ENCODE data around the gene SP100. TPM values are rescaled to one million over a fixed set of nuclear protein-coding genes. Genes with fewer than 3 reads are reported as not detected.

SP100 gene
- total and polyA plus RNA-seq, 2 experiments from 2014 or later: 75.8 to 108 TPM

- TF ChIP-seq EZH2 (IDR thresholded peaks at IDR 0.05; ENCODE audit: insufficient read depth, poor library complexity, severe bottlenecking) (no peak), EZH2phosphoT487 (IDR thresholded peaks at IDR 0.05; ENCODE audit: insufficient read depth, low read depth) (no peak)
- H3K4me2 ChIP-seq (ENCODE audit: unreplicated experiment): peak overlapping the region; percentile 35
- peaks cover 18% of the 10 kb centered on the region; the same call in 1 of the 2 replicates for H3K36me3 ChIP-seq (ENCODE audit: low read depth)
- H3K4me3 ChIP-seq: peak overlapping the region; percentile 18; the same call in 1 of the 2 replicates
- H3K9me3 ChIP-seq (ENCODE audit: low read depth): no peaks in the 10 kb centered on the region
- peaks cover 97% of the 10 kb centered on the region for H3K79me2 ChIP-seq (ENCODE audit: insufficient read depth)
- H3K9me2 ChIP-seq (ENCODE audit: insufficient read depth): no peaks in the 10 kb centered on the region; the same call in 1 of the 2 replicates
- no peaks in the 10 kb centered on the region for H3K27me3 ChIP-seq (replicated peaks; ENCODE audit: insufficient read depth)
- peaks cover 39% of the 10 kb centered on the region for H3F3A ChIP-seq (ENCODE audit: insufficient read depth)
- in situ Hi-C loops (cut with MboI): no loop called here
- no peak overlapping the region for H2AFZ ChIP-seq
- peaks cover 50% of the 10 kb centered on the region for H3K4me1 ChIP-seq (ENCODE audit: insufficient read depth)
- WGBS, 2 experiments (ENCODE audit: low coverage in 1 of 2, low lambda C conversion rate in 2 of 2, missing lambda C conversion rate in 2 of 2): 31 to 38% methylated on average over 2 of the region's 2 CpGs
- DNase-seq: no peak
- no peaks in the 10 kb centered on the region for H4K20me1 ChIP-seq (ENCODE audit: insufficient read depth)
- H3K9ac ChIP-seq: no peak overlapping the region
- no peak overlapping the region for H3K27ac ChIP-seq
Observed at GRCh38 chr2:230439590-230439989, 23.6 kb downstream of the SP100 start.

GRCh38 chr2:230441227-230441897 lies 25.4 kb downstream of the SP100 start:
- peak overlapping the region; percentile 7 for H3K4me2 ChIP-seq (ENCODE audit: unreplicated experiment)

GRCh38 chr2:230443541-230443940 lies 27.5 kb downstream of the SP100 start:
- Histone ChIP-seq H3K4me2 (ENCODE audit: unreplicated experiment) (peak overlapping the region; percentile 48), H3K36me3 (ENCODE audit: low read depth) (peaks cover 44% of the 10 kb centered on the region)

More at GRCh38 chr2:230441227-230441897, 25.4 kb downstream of the SP100 start:
- no peaks in the 10 kb centered on the region; the same call in 1 of the 2 replicates for H3K9me2 ChIP-seq (ENCODE audit: insufficient read depth)
- H3K79me2 ChIP-seq (ENCODE audit: insufficient read depth): peaks cover 96% of the 10 kb centered on the region
- no peak overlapping the region for H3K4me3 ChIP-seq
- peaks cover 27% of the 10 kb centered on the region for H3F3A ChIP-seq (ENCODE audit: insufficient read depth)
- no peak overlapping the region for H2AFZ ChIP-seq
- H3K4me1 ChIP-seq (ENCODE audit: insufficient read depth): peaks cover 44% of the 10 kb centered on the region
- TF ChIP-seq EZH2 (IDR thresholded peaks at IDR 0.05; ENCODE audit: insufficient read depth, poor library complexity, severe bottlenecking) (no peak), EZH2phosphoT487 (IDR thresholded peaks at IDR 0.05; ENCODE audit: insufficient read depth, low read depth) (no peak)
- 77 to 81% methylated on average over 4 of the region's 4 CpGs for WGBS, 2 experiments (ENCODE audit: low coverage in 1 of 2, low lambda C conversion rate in 2 of 2, missing lambda C conversion rate in 2 of 2)
- H3K9me3 ChIP-seq (ENCODE audit: low read depth): no peaks in the 10 kb centered on the region
- peak; percentile 54 for DNase-seq
- H3K9ac ChIP-seq: no peak overlapping the region
- H3K36me3 ChIP-seq (ENCODE audit: low read depth): peaks cover 30% of the 10 kb centered on the region
- peak overlapping the region; percentile 16; the same call in 1 of the 2 replicates for H3K27ac ChIP-seq
- in situ Hi-C loops (cut with MboI): no loop called here
- H3K27me3 ChIP-seq (replicated peaks; ENCODE audit: insufficient read depth): no peaks in the 10 kb centered on the region
- H4K20me1 ChIP-seq (ENCODE audit: insufficient read depth): no peaks in the 10 kb centered on the region

GRCh38 chr2:230444832-230445231 lies 28.8 kb downstream of the SP100 start:
- no peak overlapping the region for H2AFZ ChIP-seq
- no peaks in the 10 kb centered on the region; the same call in 1 of the 2 replicates for H3K9me2 ChIP-seq (ENCODE audit: insufficient read depth)
- H3K9ac ChIP-seq: no peak overlapping the region
- H3K36me3 ChIP-seq (ENCODE audit: low read depth): peaks cover 56% of the 10 kb centered on the region
- no peak for TF ChIP-seq EZH2 (IDR thresholded peaks at IDR 0.05; ENCODE audit: insufficient read depth, poor library complexity, severe bottlenecking)
- TF ChIP-seq EZH2phosphoT487 (IDR thresholded peaks at IDR 0.05; ENCODE audit: insufficient read depth, low read depth): no peak
- no peak overlapping the region for H3K27ac ChIP-seq
- peaks cover 36% of the 10 kb centered on the region for H3K4me1 ChIP-seq (ENCODE audit: insufficient read depth)
- DNase-seq: no peak
- no peak overlapping the region for H3K4me2 ChIP-seq (ENCODE audit: unreplicated experiment)
- peaks cover 68% of the 10 kb centered on the region for H3K79me2 ChIP-seq (ENCODE audit: insufficient read depth)
- peaks cover 27% of the 10 kb centered on the region for H3F3A ChIP-seq (ENCODE audit: insufficient read depth)
- H4K20me1 ChIP-seq (ENCODE audit: insufficient read depth): no peaks in the 10 kb centered on the region
- no peaks in the 10 kb centered on the region for H3K27me3 ChIP-seq (replicated peaks; ENCODE audit: insufficient read depth)
- in situ Hi-C loops (cut with MboI): no loop called here
- H3K4me3 ChIP-seq: no peak overlapping the region
- WGBS, 2 experiments (ENCODE audit: low coverage in 1 of 2, low lambda C conversion rate in 2 of 2, missing lambda C conversion rate in 2 of 2): 55 to 63% methylated on average over 2 of the region's 2 CpGs
- H3K9me3 ChIP-seq (ENCODE audit: low read depth): no peaks in the 10 kb centered on the region

More at GRCh38 chr2:230443541-230443940, 27.5 kb downstream of the SP100 start:
- Histone ChIP-seq H3K9me2 (ENCODE audit: insufficient read depth) (no peaks in the 10 kb centered on the region; the same call in 1 of the 2 replicates), H3K27ac (peak overlapping the region; percentile 66), H3K4me1 (ENCODE audit: insufficient read depth) (peaks cover 44% of the 10 kb centered on the region), H4K20me1 (ENCODE audit: insufficient read depth) (no peaks in the 10 kb centered on the region), H3F3A (ENCODE audit: insufficient read depth) (peaks cover 27% of the 10 kb centered on the region), H3K79me2 (ENCODE audit: insufficient read depth) (peaks cover 79% of the 10 kb centered on the region), H3K4me3 (no peak overlapping the region), H3K9ac (no peak overlapping the region), H3K9me3 (ENCODE audit: low read depth) (no peaks in the 10 kb centered on the region), H3K27me3 (replicated peaks; ENCODE audit: insufficient read depth) (no peaks in the 10 kb centered on the region), H2AFZ (no peak overlapping the region)
- 83 to 84% methylated on average over 2 of the region's 2 CpGs for WGBS, 2 experiments (ENCODE audit: low coverage in 1 of 2, low lambda C conversion rate in 2 of 2, missing lambda C conversion rate in 2 of 2)
- peak; percentile 76 for DNase-seq
- in situ Hi-C loops (cut with MboI): no loop called here
- TF ChIP-seq EZH2 (IDR thresholded peaks at IDR 0.05; ENCODE audit: insufficient read depth, poor library complexity, severe bottlenecking): no peak
- no peak for TF ChIP-seq EZH2phosphoT487 (IDR thresholded peaks at IDR 0.05; ENCODE audit: insufficient read depth, low read depth)

All from GM23248 (cell line).